Myometrial cell (primary cell): ENCODE data around the gene BCLAF1. TPM values are rescaled to one million over a fixed set of nuclear protein-coding genes. Genes with fewer than 3 reads are reported as not detected.

Experiments used
- total RNA-seq: library from RNA; depleted of rRNA; stranded (reverse); fragments of >200 nt; gene quantifications from 2 replicates; pipeline ENCODE4 v1.2.3, GENCODE V29; 2015

The BCLAF1 gene
- total RNA-seq, result 37.5 and 71.2 TPM in 2 replicates

GRCh38 chr6:136289579-136290409 lies at the start of gene BCLAF1:
TSS of gene BCLAF1 (minus strand) at chr6:136289846. CDS start at chr6:136279866, 9,980 bp downstream.

GRCh38 chr6:136249811-136250685 lies 39.6 kb downstream of the BCLAF1 start, which contains the start of gene MTFR2:
TSS of gene MTFR2 (minus strand) at chr6:136250311. CDS start at chr6:136249099, 1,212 bp downstream.

Other genes starting within 250 kb of the BCLAF1 start
- 6.0 and 8.1 TPM in 2 replicates for gene MTFR2, start 39.5 kb downstream of the BCLAF1 start, total RNA-seq